GM18870 (cell line): ENCODE data around the gene TNFAIP8L1.

Experiments used
- ATAC-seq: cut with Tn5 transposase; IDR thresholded peaks from one replicate; pipeline ENCODE4 v1.9.1; 2021; ENCODE audit warnings: moderate library complexity; ENCODE audit not compliant: unreplicated experiment

TNFAIP8L1 gene

GRCh38 chr19:4609878-4610511 is 29.3 kb upstream of the TNFAIP8L1 start:
- ATAC-seq = no peak

GRCh38 chr19:4613254-4613751 is 26.0 kb upstream of the TNFAIP8L1 start:
- no peak for ATAC-seq

GRCh38 chr19:4618019-4618418 is 21.3 kb upstream of the TNFAIP8L1 start:
- ATAC-seq = no peak

GRCh38 chr19:4619668-4620294 is 19.5 kb upstream of the TNFAIP8L1 start:
- ATAC-seq = no peak

GRCh38 chr19:4620675-4621074 is 18.6 kb upstream of the TNFAIP8L1 start:
- ATAC-seq = no peak

GRCh38 chr19:4622695-4623421 is 16.5 kb upstream of the TNFAIP8L1 start:
- no peak for ATAC-seq

- no peak for ATAC-seq
Measured at GRCh38 chr19:4624301-4624700, 15.0 kb upstream of the TNFAIP8L1 start.

- no peak for ATAC-seq
Measured at GRCh38 chr19:4624733-4625362, 14.5 kb upstream of the TNFAIP8L1 start.

GRCh38 chr19:4633140-4633967 is 6.0 kb upstream of the TNFAIP8L1 start:
- ATAC-seq = no peak

GRCh38 chr19:4635754-4636116 is 3.6 kb upstream of the TNFAIP8L1 start:
- ATAC-seq = no peak

- ATAC-seq = no peak
Measured at GRCh38 chr19:4636151-4636717, 3.1 kb upstream of the TNFAIP8L1 start.

- no peak for ATAC-seq
Measured at GRCh38 chr19:4636761-4637160, 2.6 kb upstream of the TNFAIP8L1 start.

- ATAC-seq = no peak
Measured at GRCh38 chr19:4638317-4638716, 999 bp upstream of the TNFAIP8L1 start.

- ATAC-seq = peak; percentile 11
Measured at GRCh38 chr19:4639531-4640246, 373 bp downstream of the TNFAIP8L1 start.

GRCh38 chr19:4640247-4641000 is 1.1 kb downstream of the TNFAIP8L1 start:
- no peak for ATAC-seq

- no peak for ATAC-seq
Measured at GRCh38 chr19:4641132-4641531, 1.8 kb downstream of the TNFAIP8L1 start.

GRCh38 chr19:4642625-4643024 is 3.3 kb downstream of the TNFAIP8L1 start:
- no peak for ATAC-seq

- no peak for ATAC-seq
Measured at GRCh38 chr19:4645718-4646117, 6.4 kb downstream of the TNFAIP8L1 start.
